ENCODE measurements around the gene LNPEP.

GRCh38 chr5:96931605-96932004 is 4.3 kb upstream of the LNPEP start:
- TF ChIP-seq CTCF (conservative IDR thresholded peaks at IDR 0.05 in 1 of 2, IDR thresholded peaks at IDR 0.05 in 1 of 2; ENCODE audit: extremely low read depth in 1 of 2, insufficient read depth in 1 of 2, low read depth in 1 of 2, low read length in 2 of 2) (no peak), EZH2 (IDR thresholded peaks at IDR 0.05; ENCODE audit: borderline replicate concordance, low read length) (no peak)

All from mammary epithelial cell (primary cell).